GM12891 (cell line): ENCODE data around the gene TRPM3.

Experiments used
- DNase-seq: peaks from one replicate; pipeline ENCODE4 v3.0.0; 2011; ENCODE audit warnings: low spot score; ENCODE audit not compliant: insufficient read length
- FAIRE-seq: peaks from 2 replicates; lab custom pipeline; 2011; peaks lifted over from hg19 to GRCh38; lab: Jason Lieb, UNC
- PAX5 ChIP-seq: IDR thresholded peaks from 2 replicates; pipeline ENCODE4 v1.6.1; 2011; ENCODE audit warnings: low read length, moderate library complexity, mild to moderate bottlenecking; ENCODE audit not compliant: insufficient read depth, severe bottlenecking
- POLR2A ChIP-seq: IDR thresholded peaks from 2 replicates; pipeline ENCODE4 v1.6.1; 2011; ENCODE audit warnings: low read depth, low read length, control low read depth
- POLR2AphosphoS5 ChIP-seq: IDR thresholded peaks from 2 replicates; pipeline ENCODE4 v1.6.1; 2011; ENCODE audit warnings: low read depth, low read length, control low read depth
- POU2F2 ChIP-seq: IDR thresholded peaks from 2 replicates; pipeline ENCODE4 v1.6.1; 2011; ENCODE audit warnings: low read depth, mild to moderate bottlenecking, control low read depth, low read length, moderate library complexity
- SPI1 ChIP-seq: IDR thresholded peaks from 2 replicates; pipeline ENCODE4 v1.6.1; 2011; ENCODE audit warnings: low read depth, low read length, control low read depth
- TAF1 ChIP-seq: IDR thresholded peaks from 2 replicates; pipeline ENCODE4 v1.6.1; 2011; ENCODE audit warnings: low read depth, low read length, control low read depth

The TRPM3 gene

GRCh38 chr9:70580606-70581195, 540.7 kb downstream of the TRPM3 start:
- DNase-seq (no peak), FAIRE-seq (no peak)
- TF ChIP-seq POU2F2 (no peak), POLR2A (no peak), SPI1 (no peak), TAF1 (no peak), PAX5 (no peak), POLR2AphosphoS5 (no peak)

GRCh38 chr9:70579686-70580085, 541.7 kb downstream of the TRPM3 start:
- TF ChIP-seq POLR2A (no peak), POU2F2 (no peak), POLR2AphosphoS5 (no peak), PAX5 (no peak), SPI1 (no peak), TAF1 (no peak)
- DNase-seq (no peak), FAIRE-seq (no peak)

GRCh38 chr9:70578720-70579119, 542.7 kb downstream of the TRPM3 start:
- no peak for TF ChIP-seq SPI1
- TF ChIP-seq PAX5, result no peak
- no peak for TF ChIP-seq POLR2AphosphoS5
- TF ChIP-seq TAF1, result no peak
- no peak for TF ChIP-seq POU2F2
- no peak for TF ChIP-seq POLR2A
- no peak for DNase-seq
- no peak for FAIRE-seq

GRCh38 chr9:70577671-70578070, 543.8 kb downstream of the TRPM3 start:
- TF ChIP-seq POU2F2, result no peak
- TF ChIP-seq POLR2A, result no peak
- no peak for TF ChIP-seq TAF1
- TF ChIP-seq PAX5, result no peak
- TF ChIP-seq POLR2AphosphoS5, result no peak
- TF ChIP-seq SPI1, result no peak
- DNase-seq, result no peak
- no peak for FAIRE-seq

GRCh38 chr9:70576116-70576515, 545.3 kb downstream of the TRPM3 start:
- no peak for TF ChIP-seq SPI1
- TF ChIP-seq TAF1, result no peak
- TF ChIP-seq POU2F2, result no peak
- TF ChIP-seq POLR2A, result no peak
- no peak for TF ChIP-seq PAX5
- TF ChIP-seq POLR2AphosphoS5, result no peak
- FAIRE-seq (no peak), DNase-seq (no peak)

GRCh38 chr9:70574151-70574837, 547.1 kb downstream of the TRPM3 start:
- no peak for DNase-seq
- TF ChIP-seq POLR2AphosphoS5, result no peak
- no peak for TF ChIP-seq POU2F2
- TF ChIP-seq SPI1, result no peak
- no peak for FAIRE-seq

GRCh38 chr9:70573308-70573707, 548.1 kb downstream of the TRPM3 start:
- DNase-seq (no peak), FAIRE-seq (no peak)
- no peak for TF ChIP-seq POLR2A
- TF ChIP-seq TAF1, result no peak
- TF ChIP-seq PAX5, result no peak
- no peak for TF ChIP-seq POLR2AphosphoS5

- TF ChIP-seq TAF1 (no peak), POU2F2 (no peak), POLR2A (no peak), SPI1 (no peak), POLR2AphosphoS5 (no peak), PAX5 (no peak)
These were observed 550.2 kb downstream of the TRPM3 start for GRCh38 chr9:70571258-70571657.

GRCh38 chr9:70569791-70570190, 551.6 kb downstream of the TRPM3 start:
- TF ChIP-seq PAX5 (no peak), POLR2A (no peak), POU2F2 (no peak), POLR2AphosphoS5 (no peak), SPI1 (no peak), TAF1 (no peak)
- no peak for DNase-seq
- FAIRE-seq, result no peak

More at GRCh38 chr9:70571258-70571657, 550.2 kb downstream of the TRPM3 start:
- FAIRE-seq (no peak), DNase-seq (no peak)

GRCh38 chr9:70569070-70569772, 552.2 kb downstream of the TRPM3 start:
- no peak for TF ChIP-seq PAX5
- TF ChIP-seq SPI1, result no peak
- no peak for TF ChIP-seq POLR2A
- TF ChIP-seq TAF1, result no peak
- no peak for TF ChIP-seq POU2F2
- TF ChIP-seq POLR2AphosphoS5, result no peak
- no peak for FAIRE-seq
- DNase-seq, result no peak
